Measurements from ENCODE around the gene PTPRN2.

DNA sequence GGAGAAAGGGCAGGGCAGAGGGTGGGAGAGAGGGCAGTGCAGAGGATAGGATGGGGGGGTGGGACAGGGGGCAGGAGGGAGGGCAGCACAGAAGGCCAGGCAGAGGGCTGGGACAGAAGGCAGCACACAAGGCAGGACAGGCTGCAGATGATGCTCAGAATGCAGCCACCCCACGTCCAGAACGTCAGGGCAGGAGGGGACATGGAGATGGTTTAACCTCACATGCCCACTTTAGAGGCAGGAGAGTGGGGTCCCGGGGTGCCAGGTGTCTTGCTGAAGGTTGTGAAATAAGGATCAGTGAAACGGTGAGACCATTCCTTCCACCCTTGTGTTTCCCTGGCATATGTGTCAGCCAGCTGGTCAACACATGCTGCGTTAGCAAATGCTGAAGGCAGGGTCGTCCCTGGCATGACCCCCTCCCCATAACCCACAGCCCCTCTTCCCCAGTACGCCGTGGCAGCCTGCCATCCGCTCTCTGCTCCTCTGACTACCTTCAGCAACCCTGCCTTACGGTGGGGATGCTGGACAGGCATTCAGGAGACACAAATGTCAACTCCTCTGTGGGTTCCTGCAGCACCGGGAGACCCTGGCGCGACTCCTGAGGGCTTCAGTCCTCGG lies 658.7 kb downstream of the PTPRN2 start:
- TF ChIP-seq, protein P1, sequence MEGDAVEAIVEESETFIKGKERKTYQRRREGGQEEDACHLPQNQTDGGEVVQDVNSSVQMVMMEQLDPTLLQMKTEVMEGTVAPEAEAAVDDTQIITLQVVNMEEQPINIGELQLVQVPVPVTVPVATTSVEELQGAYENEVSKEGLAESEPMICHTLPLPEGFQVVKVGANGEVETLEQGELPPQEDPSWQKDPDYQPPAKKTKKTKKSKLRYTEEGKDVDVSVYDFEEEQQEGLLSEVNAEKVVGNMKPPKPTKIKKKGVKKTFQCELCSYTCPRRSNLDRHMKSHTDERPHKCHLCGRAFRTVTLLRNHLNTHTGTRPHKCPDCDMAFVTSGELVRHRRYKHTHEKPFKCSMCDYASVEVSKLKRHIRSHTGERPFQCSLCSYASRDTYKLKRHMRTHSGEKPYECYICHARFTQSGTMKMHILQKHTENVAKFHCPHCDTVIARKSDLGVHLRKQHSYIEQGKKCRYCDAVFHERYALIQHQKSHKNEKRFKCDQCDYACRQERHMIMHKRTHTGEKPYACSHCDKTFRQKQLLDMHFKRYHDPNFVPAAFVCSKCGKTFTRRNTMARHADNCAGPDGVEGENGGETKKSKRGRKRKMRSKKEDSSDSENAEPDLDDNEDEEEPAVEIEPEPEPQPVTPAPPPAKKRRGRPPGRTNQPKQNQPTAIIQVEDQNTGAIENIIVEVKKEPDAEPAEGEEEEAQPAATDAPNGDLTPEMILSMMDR (IDR thresholded peaks at IDR 0.05), result no peak
- no peak for TF ChIP-seq POLR2A (IDR thresholded peaks at IDR 0.05)
- TF ChIP-seq POLR2AphosphoS5 (IDR thresholded peaks at IDR 0.05), result no peak
